Esophagus muscularis mucosa (tissue), 3 donors: ENCODE measurements around the gene HGD.

Experiments
- POLR2A ChIP-seq: fragments of 450-650 bp; IDR thresholded peaks from one replicate; pipeline ENCODE4 v1.6.1; 2017; ENCODE audit warnings: antibody characterized with exemption, moderate library complexity, mild to moderate bottlenecking, low read depth
- POLR2AphosphoS5 ChIP-seq, 2 donors: sonication (generic); formaldehyde crosslinking; IDR thresholded peaks; one replicate each; pipeline ENCODE4 v1.6.1; 2017; ENCODE audit warnings: antibody characterized with exemption in 2 of 2
- TF ChIP-seq, protein P1 (sequence below), 3 experiments: fragments of 200-600 bp in 2 of 3; fragments of 450-650 bp in 1 of 3; sonication (generic) in 2 of 3; IDR thresholded peaks; one replicate each; pipeline ENCODE4 v1.5.1; 2017 to 2019; ENCODE audit warnings: antibody characterized with exemption in 3 of 3, mild to moderate bottlenecking in 2 of 3, moderate library complexity in 1 of 3

DNA sequence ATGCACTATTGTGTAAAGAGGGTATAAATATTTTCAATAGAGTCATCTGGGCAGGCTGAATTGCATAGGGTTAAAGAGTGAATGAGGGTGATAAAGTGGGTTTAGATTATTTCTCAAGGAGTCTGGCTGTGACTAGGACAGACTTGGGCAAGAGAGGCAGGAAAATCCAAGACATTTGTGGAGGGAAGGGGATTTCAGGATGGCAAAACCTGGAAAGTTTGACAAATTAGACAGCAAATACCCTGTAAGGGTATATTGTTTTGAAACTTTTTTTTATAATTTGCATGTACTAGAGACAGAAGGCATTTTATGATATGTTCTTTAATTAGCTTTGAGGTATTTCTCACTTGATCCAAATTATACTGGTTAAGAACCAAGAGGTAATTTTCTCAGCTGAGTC is 17.1 kb downstream of the HGD start:
- TF ChIP-seq, protein P1, sequence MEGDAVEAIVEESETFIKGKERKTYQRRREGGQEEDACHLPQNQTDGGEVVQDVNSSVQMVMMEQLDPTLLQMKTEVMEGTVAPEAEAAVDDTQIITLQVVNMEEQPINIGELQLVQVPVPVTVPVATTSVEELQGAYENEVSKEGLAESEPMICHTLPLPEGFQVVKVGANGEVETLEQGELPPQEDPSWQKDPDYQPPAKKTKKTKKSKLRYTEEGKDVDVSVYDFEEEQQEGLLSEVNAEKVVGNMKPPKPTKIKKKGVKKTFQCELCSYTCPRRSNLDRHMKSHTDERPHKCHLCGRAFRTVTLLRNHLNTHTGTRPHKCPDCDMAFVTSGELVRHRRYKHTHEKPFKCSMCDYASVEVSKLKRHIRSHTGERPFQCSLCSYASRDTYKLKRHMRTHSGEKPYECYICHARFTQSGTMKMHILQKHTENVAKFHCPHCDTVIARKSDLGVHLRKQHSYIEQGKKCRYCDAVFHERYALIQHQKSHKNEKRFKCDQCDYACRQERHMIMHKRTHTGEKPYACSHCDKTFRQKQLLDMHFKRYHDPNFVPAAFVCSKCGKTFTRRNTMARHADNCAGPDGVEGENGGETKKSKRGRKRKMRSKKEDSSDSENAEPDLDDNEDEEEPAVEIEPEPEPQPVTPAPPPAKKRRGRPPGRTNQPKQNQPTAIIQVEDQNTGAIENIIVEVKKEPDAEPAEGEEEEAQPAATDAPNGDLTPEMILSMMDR (IDR thresholded peaks at IDR 0.05), result no peak
- TF ChIP-seq POLR2AphosphoS5 (IDR thresholded peaks at IDR 0.05) (no peak), POLR2A (no peak)
